ENCODE measurements around the gene MORN4. TPM values are rescaled to one million over a fixed set of nuclear protein-coding genes. Genes with fewer than 3 reads are reported as not detected.

Gene MORN4
- total RNA-seq, 4 donors from 2014 or later = 0.34 to 3.6 (median 1.2) TPM

DNA sequence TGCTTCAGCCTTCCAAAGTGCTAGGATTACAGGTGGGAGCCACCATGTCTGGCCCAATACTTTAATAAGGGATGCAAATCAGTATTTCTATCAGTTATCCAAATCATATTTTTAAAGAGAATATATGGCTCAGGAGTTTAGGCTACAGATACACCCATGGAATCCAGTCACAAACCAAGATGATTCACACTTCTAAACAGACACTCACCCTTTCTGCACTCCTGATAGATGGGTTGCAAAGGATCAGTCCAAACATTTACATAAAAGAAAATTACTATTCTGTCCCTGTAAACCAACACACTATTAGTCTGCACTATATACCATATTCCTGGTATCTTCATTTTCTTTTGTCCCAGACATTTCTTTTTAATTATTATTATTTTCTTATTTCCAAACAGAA lies 2.2 kb downstream of the MORN4 start:
- intact Hi-C loops (cut with DNase I) = no loop called here
- H3K27me3 ChIP-seq = no peaks in the 10 kb centered on the region
- no peaks in the 10 kb centered on the region for H3K9me3 ChIP-seq

DNA sequence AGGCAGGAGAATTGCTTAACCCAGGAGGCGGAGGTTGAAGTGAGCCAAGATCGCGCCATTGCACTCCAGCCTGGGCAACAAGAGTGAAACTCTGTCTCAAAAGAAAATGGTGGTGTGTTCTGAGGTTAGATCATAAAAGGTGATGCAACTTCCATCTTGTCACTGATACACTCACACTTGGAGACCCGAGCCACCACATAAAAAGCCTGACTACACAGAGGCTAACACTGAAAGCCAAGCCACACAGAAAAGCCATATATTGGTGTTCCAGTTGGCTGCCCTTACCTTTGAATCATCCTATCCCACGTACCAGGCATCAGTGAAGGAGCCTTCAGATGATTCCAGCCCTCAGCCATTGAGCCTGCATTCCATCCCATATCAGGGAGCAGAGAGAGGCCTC lies 4.0 kb downstream of the MORN4 start:
- TF ChIP-seq, protein P1, sequence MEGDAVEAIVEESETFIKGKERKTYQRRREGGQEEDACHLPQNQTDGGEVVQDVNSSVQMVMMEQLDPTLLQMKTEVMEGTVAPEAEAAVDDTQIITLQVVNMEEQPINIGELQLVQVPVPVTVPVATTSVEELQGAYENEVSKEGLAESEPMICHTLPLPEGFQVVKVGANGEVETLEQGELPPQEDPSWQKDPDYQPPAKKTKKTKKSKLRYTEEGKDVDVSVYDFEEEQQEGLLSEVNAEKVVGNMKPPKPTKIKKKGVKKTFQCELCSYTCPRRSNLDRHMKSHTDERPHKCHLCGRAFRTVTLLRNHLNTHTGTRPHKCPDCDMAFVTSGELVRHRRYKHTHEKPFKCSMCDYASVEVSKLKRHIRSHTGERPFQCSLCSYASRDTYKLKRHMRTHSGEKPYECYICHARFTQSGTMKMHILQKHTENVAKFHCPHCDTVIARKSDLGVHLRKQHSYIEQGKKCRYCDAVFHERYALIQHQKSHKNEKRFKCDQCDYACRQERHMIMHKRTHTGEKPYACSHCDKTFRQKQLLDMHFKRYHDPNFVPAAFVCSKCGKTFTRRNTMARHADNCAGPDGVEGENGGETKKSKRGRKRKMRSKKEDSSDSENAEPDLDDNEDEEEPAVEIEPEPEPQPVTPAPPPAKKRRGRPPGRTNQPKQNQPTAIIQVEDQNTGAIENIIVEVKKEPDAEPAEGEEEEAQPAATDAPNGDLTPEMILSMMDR (IDR thresholded peaks at IDR 0.05) = no peak
- TF ChIP-seq POLR2A (IDR thresholded peaks at IDR 0.05) = no peak
- no peak for DNase-seq
- no peaks in the 10 kb centered on the region for H3K9me3 ChIP-seq
- no peak overlapping the region for H3K4me3 ChIP-seq
- intact Hi-C loops (cut with DNase I) = no loop called here
- no peak overlapping the region for H3K27ac ChIP-seq
- no peaks in the 10 kb centered on the region for H3K36me3 ChIP-seq
- no peaks in the 10 kb centered on the region for H3K27me3 ChIP-seq
- 83 to 95% methylated on average over 5 of the region's 5 CpGs for WGBS, 2 donors
- peaks cover 4 to 24% (median 5%) of the 10 kb centered on the region in 3 donors for H3K4me1 ChIP-seq

More for the DNA sequence above, 2.2 kb downstream of the MORN4 start:
- H3K27ac ChIP-seq = no peak overlapping the region
- H3K36me3 ChIP-seq = no peaks in the 10 kb centered on the region
- H3K4me3 ChIP-seq = no peak overlapping the region
- TF ChIP-seq, protein P1 (IDR thresholded peaks at IDR 0.05) = no peak
- no peak for TF ChIP-seq POLR2A (IDR thresholded peaks at IDR 0.05)
- DNase-seq = no peak
- peaks cover 4 to 19% (median 5%) of the 10 kb centered on the region in 3 donors for H3K4me1 ChIP-seq

DNA sequence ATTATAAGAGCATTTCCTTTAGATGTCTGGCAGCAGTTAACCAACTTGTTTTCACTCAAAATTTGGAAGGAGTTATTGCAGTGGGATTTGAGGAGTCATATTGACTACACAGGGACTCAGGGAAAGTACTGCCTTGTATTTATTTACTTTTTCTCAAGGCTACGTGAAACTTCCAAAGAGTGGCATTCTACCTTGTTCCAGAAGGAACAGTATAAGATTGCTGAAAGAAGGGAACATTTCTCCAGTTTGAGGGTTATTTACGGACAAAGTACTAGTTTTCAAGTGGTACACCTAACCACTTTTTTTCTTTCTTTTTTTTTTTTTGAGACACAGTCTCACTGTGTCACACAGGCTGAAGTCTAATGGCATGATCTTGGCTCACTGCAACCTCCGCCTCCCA lies 5.1 kb downstream of the MORN4 start:
- Histone ChIP-seq H3K4me3 (no peak overlapping the region), H3K9me3 (no peaks in the 10 kb centered on the region), H3K4me1 (peaks cover 4 to 16% (median 5%) of the 10 kb centered on the region in 3 donors), H3K36me3 (no peaks in the 10 kb centered on the region), H3K27ac (peak overlapping the region in 2 of 4 donors; percentile 31 to 46), H3K27me3 (no peaks in the 10 kb centered on the region)
- DNase-seq = no peak
- whole genome bisulfite sequencing, 2 donors = 81 to 91% methylated on average over 2 to 3 of the region's 3 CpGs
- intact Hi-C loops (cut with DNase I) = no loop called here
- TF ChIP-seq, protein P1 (IDR thresholded peaks at IDR 0.05) = no peak
- TF ChIP-seq POLR2A (IDR thresholded peaks at IDR 0.05) = no peak

DNA sequence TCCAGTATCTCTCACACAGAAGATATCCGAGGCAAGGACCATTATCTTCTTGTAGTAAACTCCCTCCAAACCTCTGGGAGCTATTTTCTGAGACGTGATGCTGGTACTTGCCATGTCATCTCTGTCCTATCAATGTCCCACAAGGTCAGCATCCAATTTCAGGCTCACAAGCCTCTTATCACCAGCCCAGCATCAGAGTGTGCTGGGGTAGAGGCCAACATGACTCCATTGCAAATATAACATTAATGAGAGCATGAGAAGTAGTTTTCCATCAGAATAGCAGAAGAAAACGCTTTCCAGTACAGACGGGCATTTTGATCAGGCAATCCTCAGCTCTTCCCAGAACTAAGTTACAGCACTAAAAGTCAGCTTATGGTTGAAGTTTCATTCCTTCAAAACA lies 5.6 kb downstream of the MORN4 start:
- Histone ChIP-seq H3K27me3 (no peaks in the 10 kb centered on the region), H3K27ac (peak overlapping the region in 2 of 4 donors; percentile 31 to 46), H3K4me1 (peaks cover 2 to 12% (median 2%) of the 10 kb centered on the region in 3 donors), H3K4me3 (no peak overlapping the region), H3K9me3 (no peaks in the 10 kb centered on the region), H3K36me3 (no peaks in the 10 kb centered on the region)
- 64 to 77% methylated on average over 4 of the region's 4 CpGs for WGBS, 2 donors
- intact Hi-C loops (cut with DNase I) = no loop called here
- no peak for TF ChIP-seq POLR2A (IDR thresholded peaks at IDR 0.05)
- TF ChIP-seq, protein P1 (IDR thresholded peaks at IDR 0.05) = no peak
- no peak for DNase-seq

- DNase-seq = no peak
- Histone ChIP-seq H3K27ac (no peak overlapping the region), H3K36me3 (no peaks in the 10 kb centered on the region), H3K27me3 (no peaks in the 10 kb centered on the region), H3K4me3 (no peak overlapping the region), H3K4me1 (peaks cover 0 to 5% (median 0%) of the 10 kb centered on the region in 3 donors), H3K9me3 (no peaks in the 10 kb centered on the region)
- 100% methylated on average over 1 of the region's 1 CpG for WGBS, 2 donors
- intact Hi-C loops (cut with DNase I) = no loop called here
- no peak for TF ChIP-seq POLR2A (IDR thresholded peaks at IDR 0.05)
- TF ChIP-seq, protein P1 (IDR thresholded peaks at IDR 0.05) = no peak
Measured at GRCh38 chr10:97623277-97623676, 10.0 kb downstream of the MORN4 start.

Data from esophagus squamous epithelium (tissue), 5 donors.